Gastrocnemius medialis (tissue), 4 donors: ENCODE measurements around the gene RGP1.

Source experiments
- CTCF ChIP-seq, 5 experiments: fragments of 450-650 bp in 3 of 5; fragments of 200-600 bp in 2 of 5; sonication (generic) in 2 of 5; IDR thresholded peaks in 4 of 5; conservative IDR thresholded peaks in 1 of 5; 1 replicate in 4 of 5; 2 replicates in 1 of 5; pipeline ENCODE4 v1.5.1; 2016 to 2019; ENCODE audit warnings: antibody characterized with exemption in 5 of 5, mild to moderate bottlenecking in 3 of 5, moderate library complexity in 3 of 5
- POLR2A ChIP-seq, 2 donors: fragments of 450-650 bp; IDR thresholded peaks; one replicate each; pipeline ENCODE4 v1.6.1; 2017; ENCODE audit warnings: antibody characterized with exemption in 2 of 2, mild to moderate bottlenecking in 2 of 2, moderate library complexity in 2 of 2

DNA sequence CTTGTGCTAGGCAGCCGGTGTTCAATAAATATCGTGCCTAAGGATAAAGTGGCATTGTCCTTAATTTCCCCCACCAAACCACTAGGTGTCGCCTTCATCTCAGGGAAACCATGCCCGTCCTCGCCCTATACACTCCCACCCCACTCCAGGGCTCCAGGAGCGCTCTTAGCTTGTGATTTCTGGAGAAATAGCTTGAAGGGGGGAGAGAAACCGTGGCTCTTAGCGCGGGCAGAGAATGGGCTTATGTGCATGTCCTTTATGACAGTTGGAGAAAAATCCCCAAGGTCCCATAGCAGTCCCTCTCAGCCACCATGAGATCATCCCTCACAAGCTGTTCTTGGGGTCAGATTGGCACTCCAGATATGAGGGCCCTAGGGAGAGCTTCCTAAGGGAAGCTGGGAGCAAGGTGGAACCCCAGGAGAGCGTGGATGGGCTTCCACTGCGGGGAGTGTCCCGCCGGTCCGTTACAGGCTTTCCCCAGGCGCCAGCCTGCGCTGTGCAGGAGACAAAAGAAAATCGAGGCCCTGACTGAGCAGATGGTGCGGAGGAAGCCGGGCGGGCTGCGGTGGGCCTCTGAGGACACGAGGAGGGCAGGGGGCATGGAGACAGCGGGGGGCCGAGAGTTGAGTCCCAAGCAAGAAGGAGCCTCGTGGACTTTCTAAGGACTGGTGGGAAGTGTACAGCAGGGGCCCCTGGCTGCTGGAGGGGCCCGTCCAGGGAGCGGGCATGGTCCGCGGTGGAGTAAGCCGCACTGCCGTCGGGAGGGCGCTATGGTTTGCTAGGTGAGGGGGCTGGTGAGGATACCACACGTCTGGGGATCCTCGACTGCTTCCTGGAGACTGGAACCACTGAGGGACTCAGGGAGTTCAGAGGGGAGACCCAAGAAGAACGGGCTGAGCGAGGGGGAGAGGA is 41.6 kb downstream of the RGP1 start:
- TF ChIP-seq CTCF (IDR thresholded peaks at IDR 0.05 in 4 of 5, conservative IDR thresholded peaks at IDR 0.05 in 1 of 5) (peak; percentile 80 to 92 (median 85)), POLR2A (IDR thresholded peaks at IDR 0.05) (no peak)
